Naive thymus-derived CD4-positive, alpha-beta T cell (primary cell): ENCODE data around the gene LPAR5. TPM values are rescaled to one million over a fixed set of nuclear protein-coding genes. Genes with fewer than 3 reads are reported as not detected.

ENCODE experiments used
- ATAC-seq: fragments of 150-1000 bp; cut with Tn5 transposase; 2 replicates; pipeline ENCODE4 v1.10.0; 2021; ENCODE audit warnings: mild to moderate bottlenecking, moderate library complexity
- CTCF ChIA-PET: fragments of 350-600 bp; sonication (Branson Sonifier 250); formaldehyde crosslinking; loops from one replicate; lab custom pipeline; 2021; ENCODE audit warnings: antibody characterized with exemption; lab: Charles Lee
- POLR2A ChIA-PET: fragments of 350-600 bp; sonication (Branson Sonifier 250); formaldehyde crosslinking; loops from one replicate; lab custom pipeline; 2021; ENCODE audit warnings: antibody characterized with exemption, inconsistent platforms; lab: Charles Lee
- DNase-seq, 9 donors: peaks; one replicate each; pipeline versions ENCODE4 v3.0.0 to v3.0.0-alpha.2; 2020 to 2022; ENCODE audit warnings: mixed read lengths in 1 of 9
- H3K27ac ChIP-seq: one replicate; pipeline ENCODE4 v1.7.0; 2013; ENCODE audit warnings: mild to moderate bottlenecking, low read depth, low read length, moderate library complexity
- H3K27me3 ChIP-seq, 2 donors: one replicate each; pipeline ENCODE4 v1.7.0; 2013; ENCODE audit warnings: low read length in 2 of 2, mild to moderate bottlenecking in 2 of 2, moderate library complexity in 2 of 2; ENCODE audit not compliant: control insufficient read depth in 2 of 2, insufficient read depth in 2 of 2
- H3K36me3 ChIP-seq, 3 experiments: 1 replicate in 2 of 3; 2 replicates in 1 of 3; pipeline ENCODE4 v1.7.0; 2013; ENCODE audit warnings: low read length in 3 of 3, mild to moderate bottlenecking in 3 of 3, moderate library complexity in 1 of 3; ENCODE audit not compliant: insufficient read depth in 3 of 3, control insufficient read depth in 2 of 3
- H3K4me1 ChIP-seq, 2 donors: one replicate each; pipeline ENCODE4 v1.7.0; 2013; ENCODE audit warnings: low read length in 2 of 2, mild to moderate bottlenecking in 2 of 2, moderate library complexity in 1 of 2; ENCODE audit not compliant: control insufficient read depth in 2 of 2, insufficient read depth in 2 of 2
- H3K4me3 ChIP-seq: 2 replicates; pipeline ENCODE4 v1.7.0; 2013; ENCODE audit warnings: mild to moderate bottlenecking, low read length
- H3K9me3 ChIP-seq, 3 experiments: 1 replicate in 2 of 3; 2 replicates in 1 of 3; pipeline ENCODE4 v1.7.0; 2013; ENCODE audit warnings: low read length in 3 of 3; ENCODE audit not compliant: control insufficient read depth in 2 of 3
- H3K27ac Mint-ChIP-seq, 9 donors: one replicate each; pipeline ENCODE4 v1.8.0; 2020 to 2022; ENCODE audit warnings: mixed read lengths in 9 of 9, mild to moderate bottlenecking in 8 of 9, moderate library complexity in 5 of 9, inconsistent platforms in 2 of 9
- H3K27me3 Mint-ChIP-seq, 5 donors: one replicate each; pipeline ENCODE4 v1.8.0; 2021 to 2022; ENCODE audit warnings: mixed read lengths in 5 of 5, mild to moderate bottlenecking in 1 of 5
- H3K36me3 Mint-ChIP-seq, 5 donors: one replicate each; pipeline ENCODE4 v1.8.0; 2020 to 2022; ENCODE audit warnings: mixed read lengths in 5 of 5, mild to moderate bottlenecking in 3 of 5, inconsistent platforms in 1 of 5
- H3K4me1 Mint-ChIP-seq, 7 donors: one replicate each; pipeline ENCODE4 v1.8.0; 2020 to 2022; ENCODE audit warnings: mixed read lengths in 7 of 7, mild to moderate bottlenecking in 3 of 7, inconsistent platforms in 1 of 7
- H3K4me3 Mint-ChIP-seq, 10 donors: one replicate each; pipeline ENCODE4 v1.8.0; 2020 to 2022; ENCODE audit warnings: mild to moderate bottlenecking in 10 of 10, mixed read lengths in 10 of 10, moderate library complexity in 6 of 10, inconsistent platforms in 2 of 10
- H3K9me3 Mint-ChIP-seq, 11 donors: one replicate each; pipeline ENCODE4 v1.8.0; 2020 to 2022; ENCODE audit warnings: mixed read lengths in 11 of 11, mild to moderate bottlenecking in 4 of 11, inconsistent platforms in 1 of 11, moderate library complexity in 1 of 11
- intact Hi-C, 2 donors: fragments of 100-400 bp; cut with micrococcal nuclease; formaldehyde crosslinking; loops; one replicate each; pipeline ENCODE4 v1.15.1; 2023
- polyA plus RNA-seq, 2 donors: library from polyadenylated mRNA; unstranded; fragments of 300-500 nt; fragmentation: Illumina TruSeq; gene quantifications; one replicate each; pipeline ENCODE4 v1.2.3, GENCODE V29; 2021
- total RNA-seq, 6 experiments: library from RNA in 5 of 6; stranded (reverse) in 5 of 6; gene quantifications; 1 replicate in 5 of 6; 2 replicates in 1 of 6; pipeline ENCODE4 v1.2.3 and lab custom pipeline; 2021 to 2026

Gene LPAR5
- total and polyA plus RNA-seq, 7 experiments from 2014 or later = 3.3 to 8.3 (median 6.6) TPM

- no peaks in the 10 kb centered on the region for H3K4me1 ChIP-seq
- H3K4me1 Mint-ChIP-seq = peaks cover 2 to 19% (median 9%) of the 10 kb centered on the region in 7 donors
- H3K4me3 ChIP-seq = no peak overlapping the region
- H3K36me3 ChIP-seq = peaks cover 8 to 66% (median 32%) of the 10 kb centered on the region in 3 experiments
- H3K9me3 Mint-ChIP-seq = no peaks in the 10 kb centered on the region
- peaks cover 4 to 41% (median 28%) of the 10 kb centered on the region in 5 donors for H3K36me3 Mint-ChIP-seq
- H3K27ac Mint-ChIP-seq = peak overlapping the region in 3 of 9 donors; percentile 23 to 54 (median 41)
- intact Hi-C loops = no loop called here
- no peaks in the 10 kb centered on the region for H3K9me3 ChIP-seq
- POLR2A ChIA-PET = interaction anchor here (0.6 to 0.7 kb wide), 2 partner anchors 9 to 22 kb away, joined by 3 read pairs; no protein-coding TSS in a partner anchor
- H3K27me3 ChIP-seq = no peaks in the 10 kb centered on the region
- H3K4me3 Mint-ChIP-seq = no peak overlapping the region
- ATAC-seq (no peak), DNase-seq (no peak)
- H3K27ac ChIP-seq = no peak overlapping the region
- H3K27me3 Mint-ChIP-seq = no peaks in the 10 kb centered on the region
- CTCF ChIA-PET = no interaction called here
These were observed 16.6 kb upstream of the LPAR5 start for GRCh38 chr12:6652391-6652790.

GRCh38 chr12:6650832-6651231 is 15.1 kb upstream of the LPAR5 start:
- peaks cover 0 to 5% of the 10 kb centered on the region in 2 donors for H3K4me1 ChIP-seq
- H3K27me3 ChIP-seq = no peaks in the 10 kb centered on the region
- no peak for ATAC-seq
- no peak for DNase-seq
- Mint-ChIP-seq H3K4me3 (no peak overlapping the region), H3K9me3 (no peaks in the 10 kb centered on the region), H3K27me3 (no peaks in the 10 kb centered on the region), H3K27ac (no peak overlapping the region), H3K4me1 (peaks cover 11 to 25% (median 14%) of the 10 kb centered on the region in 7 donors), H3K36me3 (peaks cover 4 to 43% (median 26%) of the 10 kb centered on the region in 5 donors)
- CTCF ChIA-PET = no interaction called here
- intact Hi-C loops = no loop called here
- H3K27ac ChIP-seq = no peak overlapping the region
- peaks cover 4 to 55% (median 24%) of the 10 kb centered on the region in 3 experiments for H3K36me3 ChIP-seq
- no peaks in the 10 kb centered on the region for H3K9me3 ChIP-seq
- POLR2A ChIA-PET = no interaction called here
- H3K4me3 ChIP-seq = no peak overlapping the region

- Histone ChIP-seq H3K4me3 (peak within 1 kb of the TSS; percentile 43), H3K27me3 (no peaks in the 10 kb centered on the region), H3K36me3 (peaks cover 0 to 28% (median 16%) of the 10 kb centered on the region in 3 experiments), H3K27ac (peak within 1 kb of the TSS; percentile 37), H3K9me3 (peaks cover 0 to 8% (median 0%) of the 10 kb centered on the region in 3 experiments), H3K4me1 (peaks cover 0 to 5% of the 10 kb centered on the region in 2 donors)
- peak within 1 kb of the TSS; percentile 70 to 88 (median 76) for H3K4me3 Mint-ChIP-seq
- peaks cover 9 to 49% (median 32%) of the 10 kb centered on the region in 5 donors for H3K36me3 Mint-ChIP-seq
- peaks cover 0 to 3% (median 0%) of the 10 kb centered on the region in 5 donors for H3K27me3 Mint-ChIP-seq
- ATAC-seq (peak; percentile 84), DNase-seq (peak in 4 of 9 donors; percentile 19 to 64 (median 29))
- H3K4me1 Mint-ChIP-seq = peaks cover 15 to 26% (median 18%) of the 10 kb centered on the region in 7 donors
- POLR2A ChIA-PET = interaction anchor here (0.5 to 2.1 kb wide), 5 partner anchors 9 to 27 kb away, joined by 3 to 6 read pairs (median 4); no protein-coding TSS in a partner anchor
- CTCF ChIA-PET = interaction anchor here (4.2 kb wide), 1 partner anchor 27 kb away, joined by 18 read pairs; no protein-coding TSS in a partner anchor
- intact Hi-C loops = loop anchor here in 1 of 2 donors (2.0 kb wide), 1 partner anchor 14 kb away; no protein-coding TSS in a partner anchor
- H3K9me3 Mint-ChIP-seq = peaks cover 0 to 25% (median 4%) of the 10 kb centered on the region in 11 donors
- H3K27ac Mint-ChIP-seq = peak within 1 kb of the TSS in 6 of 9 donors; percentile 16 to 89 (median 62)
These were observed 11.4 kb upstream of the LPAR5 start, which contains the start of gene ACRBP for GRCh38 chr12:6647083-6647604. ACRBP (minus strand) TSS chr12:6647432; CDS start chr12:6647366, 66 bp downstream.

- Histone ChIP-seq H3K36me3 (peaks cover 0 to 21% (median 12%) of the 10 kb centered on the region in 3 experiments), H3K9me3 (peaks cover 0 to 8% (median 0%) of the 10 kb centered on the region in 3 experiments), H3K27me3 (no peaks in the 10 kb centered on the region), H3K4me1 (peaks cover 0 to 5% of the 10 kb centered on the region in 2 donors), H3K4me3 (peak overlapping the region; percentile 43), H3K27ac (peak overlapping the region; percentile 37)
- ATAC-seq (no peak), DNase-seq (no peak)
- Mint-ChIP-seq H3K4me3 (peak overlapping the region; percentile 70 to 88 (median 76)), H3K27ac (peak overlapping the region in 6 of 9 donors; percentile 4 to 89 (median 48)), H3K27me3 (peaks cover 0 to 8% (median 0%) of the 10 kb centered on the region in 5 donors), H3K9me3 (peaks cover 0 to 25% (median 4%) of the 10 kb centered on the region in 11 donors), H3K36me3 (peaks cover 9 to 48% (median 30%) of the 10 kb centered on the region in 5 donors), H3K4me1 (peaks cover 15 to 26% (median 18%) of the 10 kb centered on the region in 7 donors)
- intact Hi-C loops = loop anchor here in 1 of 2 donors (2.0 kb wide), 1 partner anchor 14 kb away; no protein-coding TSS in a partner anchor
- ChIA-PET CTCF (interaction anchor here (4.2 kb wide), 1 partner anchor 26 kb away, joined by 18 read pairs; no protein-coding TSS in a partner anchor), POLR2A (interaction anchor here (0.6 to 2.1 kb wide), 5 partner anchors 10 to 88 kb away, joined by 3 to 6 read pairs (median 3); no protein-coding TSS in a partner anchor)
These were observed 10.7 kb upstream of the LPAR5 start for GRCh38 chr12:6646276-6647082.

- H3K27ac ChIP-seq = no peak overlapping the region
- H3K4me3 Mint-ChIP-seq = no peak overlapping the region
- intact Hi-C loops = loop anchor here in 1 of 2 donors (1.0 kb wide), 1 partner anchor 28 kb away; no protein-coding TSS in a partner anchor
These were observed 9.1 kb upstream of the LPAR5 start for GRCh38 chr12:6644903-6645302.

More at GRCh38 chr12:6644903-6645302, 9.1 kb upstream of the LPAR5 start:
- POLR2A ChIA-PET = interaction anchor here (0.6 to 3.5 kb wide), 7 partner anchors 9 to 1273 kb away, joined by 3 to 17 read pairs (median 4); partner anchors contain the start of genes LPAR5 and ZNF384
- Mint-ChIP-seq H3K9me3 (peaks cover 0 to 25% (median 4%) of the 10 kb centered on the region in 11 donors), H3K27ac (peak overlapping the region in 2 of 9 donors; percentile 41 to 43), H3K4me1 (peaks cover 15 to 26% (median 18%) of the 10 kb centered on the region in 7 donors), H3K27me3 (peaks cover 0 to 15% (median 0%) of the 10 kb centered on the region in 5 donors), H3K36me3 (peaks cover 5 to 40% (median 23%) of the 10 kb centered on the region in 5 donors)
- no peak for DNase-seq
- Histone ChIP-seq H3K27me3 (no peaks in the 10 kb centered on the region), H3K4me3 (no peak overlapping the region), H3K4me1 (peaks cover 0 to 5% of the 10 kb centered on the region in 2 donors), H3K9me3 (peaks cover 0 to 8% (median 0%) of the 10 kb centered on the region in 3 experiments), H3K36me3 (peaks cover 0 to 5% (median 3%) of the 10 kb centered on the region in 3 experiments)
- CTCF ChIA-PET = interaction anchor here (0.6 to 4.2 kb wide), 5 partner anchors 12 to 82 kb away, joined by 3 to 18 read pairs (median 3); no protein-coding TSS in a partner anchor
- ATAC-seq = no peak
